Sigmoid colon (tissue), 7 donors: ENCODE data around the gene TMSB10. TPM values are rescaled to one million over a fixed set of nuclear protein-coding genes. Genes with fewer than 3 reads are reported as not detected.

Experiments used
- DNase-seq: peaks from one replicate; pipeline ENCODE4 v3.0.0-alpha.2; 2019
- H3K27ac ChIP-seq, 4 donors: fragments of 200-600 bp; sonication (generic); one replicate each; pipeline ENCODE4 v1.5.1; 2016 to 2019; ENCODE audit warnings: mild to moderate bottlenecking in 1 of 4
- H3K27me3 ChIP-seq, 3 donors: fragments of 200-600 bp; sonication (generic); one replicate each; pipeline ENCODE4 v1.5.1; 2019; ENCODE audit warnings: mild to moderate bottlenecking in 1 of 3
- H3K36me3 ChIP-seq, 4 donors: fragments of 200-600 bp; sonication (generic); one replicate each; pipeline ENCODE4 v1.5.1; 2016 to 2019
- H3K4me1 ChIP-seq, 4 donors: fragments of 200-600 bp; sonication (generic); one replicate each; pipeline ENCODE4 v1.5.1; 2017 to 2019
- H3K4me3 ChIP-seq, 4 donors: fragments of 200-600 bp; sonication (generic); one replicate each; pipeline ENCODE4 v1.5.1; 2017 to 2019; ENCODE audit warnings: mild to moderate bottlenecking in 2 of 4, moderate library complexity in 1 of 4
- H3K9me3 ChIP-seq, 4 donors: fragments of 200-600 bp in 3 of 4; sonication (generic) in 3 of 4; one replicate each; pipeline versions ENCODE4 v1.5.1 to v1.6.1; 2013 to 2019
- EP300 ChIP-seq, 4 donors: sonication (generic); formaldehyde crosslinking; IDR thresholded peaks; one replicate each; pipeline ENCODE4 v1.6.1; 2017; ENCODE audit warnings: antibody characterized with exemption in 4 of 4
- POLR2A ChIP-seq, 2 donors: fragments of 450-650 bp; IDR thresholded peaks; one replicate each; pipeline ENCODE4 v1.6.1; 2016; ENCODE audit warnings: antibody characterized with exemption in 2 of 2, mild to moderate bottlenecking in 2 of 2, moderate library complexity in 2 of 2
- POLR2AphosphoS5 ChIP-seq, 4 donors: sonication (generic); formaldehyde crosslinking; IDR thresholded peaks; one replicate each; pipeline ENCODE4 v1.6.1; 2017; ENCODE audit warnings: antibody characterized with exemption in 4 of 4
- WGBS, 2 donors: extraction: QIAGEN DNeasy Blood & Tissue Kit; methylation state at CpG; one replicate each; pipeline ENCODE4 v1.1.7; 2013; 5-methylcytosine and 5-hydroxymethylcytosine counted together
- intact Hi-C: fragments of 100-400 bp; cut with DNase I; formaldehyde crosslinking; loops from one replicate; pipeline ENCODE4 v1.15.1; 2023
- polyA plus RNA-seq, 3 donors: library from polyadenylated mRNA; stranded (reverse); fragments of 200-250 nt; gene quantifications; one replicate each; pipeline ENCODE4 v1.2.3, GENCODE V29; 2013
- total RNA-seq, 4 donors: library from RNA; depleted of rRNA; stranded (reverse); fragments of >200 nt; gene quantifications; one replicate each; pipeline ENCODE4 v1.1.0, GENCODE V29; 2016
- TF ChIP-seq, protein P1 (sequence below), 4 experiments: fragments of 450-650 bp in 3 of 4; fragments of 200-600 bp in 1 of 4; IDR thresholded peaks; one replicate each; pipeline ENCODE4 v1.5.1; 2016 to 2019; ENCODE audit warnings: antibody characterized with exemption in 4 of 4, mild to moderate bottlenecking in 3 of 4, moderate library complexity in 2 of 4
- donor health status: healthy with polysubstance abuse.
- donor health status: Bipolar disorder and iron deficiency.
- donor health status: healthy.

TMSB10 gene
- total and polyA plus RNA-seq, 7 donors, result 1,887 to 4,314 (median 2,459) TPM

DNA sequence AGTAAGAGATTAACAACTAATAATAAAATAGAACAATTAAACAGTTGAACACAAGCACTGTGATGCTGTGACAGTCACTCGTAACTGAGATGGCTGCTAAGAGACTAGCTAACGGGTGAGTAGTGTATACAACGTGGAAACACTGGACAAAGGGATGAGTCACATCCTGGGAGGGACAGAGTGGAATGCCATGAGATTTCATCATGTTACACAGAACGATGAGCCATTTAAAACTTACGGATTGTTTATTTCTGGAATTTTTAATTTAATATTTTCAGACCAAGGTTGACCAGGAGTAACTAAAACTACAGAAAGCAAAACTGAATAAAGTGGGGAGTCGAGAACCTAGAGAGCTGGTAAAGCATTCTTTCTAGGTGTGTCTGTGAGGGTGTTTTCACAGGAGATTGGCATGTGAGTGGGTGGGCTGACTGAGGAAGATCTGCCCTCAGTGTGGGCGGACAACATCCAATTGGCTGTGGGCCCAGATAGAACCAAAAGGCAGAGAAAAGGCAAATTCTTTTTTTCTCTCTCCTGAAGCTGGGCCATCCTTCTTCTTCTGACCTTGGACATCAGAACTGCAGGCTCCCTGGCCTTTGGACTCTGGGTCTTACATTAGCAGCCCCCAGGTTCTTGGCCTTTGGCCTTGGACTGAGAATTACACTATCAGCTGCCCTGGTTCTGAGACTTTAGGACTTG is 14.6 kb downstream of the TMSB10 start:
- H3K4me1 ChIP-seq, result peaks cover 0 to 11% (median 7%) of the 10 kb centered on the region in 4 donors
- DNase-seq, result peak; percentile 77
- 25 to 28% methylated on average over 7 of the region's 7 CpGs for WGBS, 2 donors
- intact Hi-C loops, result no loop called here
- H3K9me3 ChIP-seq, result no peaks in the 10 kb centered on the region
- TF ChIP-seq EP300 (IDR thresholded peaks at IDR 0.05) (no peak), POLR2AphosphoS5 (IDR thresholded peaks at IDR 0.05) (peak in 3 of 4 donors; percentile 39 to 73 (median 48))
- H3K4me3 ChIP-seq, result no peak overlapping the region
- H3K36me3 ChIP-seq, result no peaks in the 10 kb centered on the region
- H3K27me3 ChIP-seq, result no peaks in the 10 kb centered on the region
- peak overlapping the region; percentile 69 to 89 (median 76) for H3K27ac ChIP-seq

DNA sequence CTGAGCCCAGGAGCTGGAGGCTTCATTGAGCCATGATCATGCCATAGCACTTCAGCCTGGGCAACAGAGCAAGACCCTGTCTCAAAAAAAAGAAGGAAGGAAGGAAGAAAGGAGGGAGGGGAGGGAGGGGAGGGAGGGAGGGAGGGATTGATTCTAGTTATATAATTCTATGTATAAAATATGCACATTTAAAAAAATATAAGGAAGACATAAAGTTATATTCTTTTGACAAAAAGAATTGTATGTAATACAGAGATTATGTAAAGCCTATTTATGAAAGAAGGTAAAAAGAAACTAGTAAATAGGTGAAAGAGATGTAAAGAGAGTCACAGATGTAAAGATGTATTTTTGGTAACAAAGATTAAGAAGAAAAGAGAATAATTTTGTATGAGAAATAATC is 17.6 kb downstream of the TMSB10 start:
- no peaks in the 10 kb centered on the region for H3K27me3 ChIP-seq
- DNase-seq, result no peak
- intact Hi-C loops, result no loop called here
- H3K4me1 ChIP-seq, result peaks cover 0 to 29% (median 26%) of the 10 kb centered on the region in 4 donors
- no peaks in the 10 kb centered on the region for H3K9me3 ChIP-seq
- H3K4me3 ChIP-seq, result no peak overlapping the region
- H3K36me3 ChIP-seq, result no peaks in the 10 kb centered on the region
- no peak overlapping the region for H3K27ac ChIP-seq
- TF ChIP-seq, protein P1, sequence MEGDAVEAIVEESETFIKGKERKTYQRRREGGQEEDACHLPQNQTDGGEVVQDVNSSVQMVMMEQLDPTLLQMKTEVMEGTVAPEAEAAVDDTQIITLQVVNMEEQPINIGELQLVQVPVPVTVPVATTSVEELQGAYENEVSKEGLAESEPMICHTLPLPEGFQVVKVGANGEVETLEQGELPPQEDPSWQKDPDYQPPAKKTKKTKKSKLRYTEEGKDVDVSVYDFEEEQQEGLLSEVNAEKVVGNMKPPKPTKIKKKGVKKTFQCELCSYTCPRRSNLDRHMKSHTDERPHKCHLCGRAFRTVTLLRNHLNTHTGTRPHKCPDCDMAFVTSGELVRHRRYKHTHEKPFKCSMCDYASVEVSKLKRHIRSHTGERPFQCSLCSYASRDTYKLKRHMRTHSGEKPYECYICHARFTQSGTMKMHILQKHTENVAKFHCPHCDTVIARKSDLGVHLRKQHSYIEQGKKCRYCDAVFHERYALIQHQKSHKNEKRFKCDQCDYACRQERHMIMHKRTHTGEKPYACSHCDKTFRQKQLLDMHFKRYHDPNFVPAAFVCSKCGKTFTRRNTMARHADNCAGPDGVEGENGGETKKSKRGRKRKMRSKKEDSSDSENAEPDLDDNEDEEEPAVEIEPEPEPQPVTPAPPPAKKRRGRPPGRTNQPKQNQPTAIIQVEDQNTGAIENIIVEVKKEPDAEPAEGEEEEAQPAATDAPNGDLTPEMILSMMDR (IDR thresholded peaks at IDR 0.05), result no peak
- no peak for TF ChIP-seq EP300 (IDR thresholded peaks at IDR 0.05)
- no peak for TF ChIP-seq POLR2AphosphoS5 (IDR thresholded peaks at IDR 0.05)
- no peak for TF ChIP-seq POLR2A (IDR thresholded peaks at IDR 0.05)

DNA sequence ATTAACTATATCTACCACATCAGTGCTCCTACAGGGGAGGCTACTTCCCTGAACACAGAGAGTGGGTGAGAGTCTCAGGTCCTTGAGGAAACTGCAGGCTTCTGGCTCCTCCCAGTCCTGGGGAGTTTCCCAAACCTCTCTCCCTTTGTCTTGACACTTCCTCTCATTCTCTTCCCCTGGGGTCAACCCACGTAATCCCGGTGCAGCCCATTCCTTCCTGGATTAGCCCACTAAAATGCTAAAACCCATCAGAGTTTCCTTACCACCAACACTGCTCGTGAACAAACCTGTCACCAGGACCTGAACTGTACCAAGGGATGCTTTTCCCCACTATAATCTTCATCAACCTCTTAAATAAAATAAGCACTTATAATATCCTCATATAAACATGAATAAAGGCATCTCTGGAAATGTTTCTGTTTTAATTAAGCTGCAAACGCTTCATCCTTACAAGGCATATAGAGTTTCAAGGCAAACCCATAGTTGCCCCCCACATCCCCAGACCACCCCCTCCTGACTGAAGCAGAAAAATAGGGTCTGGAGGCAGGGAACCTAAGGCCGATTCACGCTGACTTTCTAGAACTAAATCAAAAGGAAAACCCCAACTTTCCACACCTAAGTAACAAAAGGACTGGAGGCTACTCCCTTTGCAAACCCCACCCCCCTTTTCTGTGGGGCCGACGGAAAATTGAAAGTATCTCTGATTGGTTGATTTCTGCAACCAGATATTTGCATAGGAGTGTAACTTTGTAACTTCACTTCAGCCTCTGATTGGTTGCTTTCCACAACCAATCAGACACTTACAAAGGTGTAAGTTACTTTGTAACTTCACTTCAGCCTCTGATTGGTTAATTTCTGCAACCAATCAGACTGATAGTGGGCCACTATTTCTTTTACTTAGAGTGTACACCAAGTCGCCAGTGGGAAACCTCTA is 19.0 kb downstream of the TMSB10 start:
- Histone ChIP-seq H3K4me3 (no peak overlapping the region), H3K4me1 (peaks cover 0 to 29% (median 26%) of the 10 kb centered on the region in 4 donors), H3K27me3 (no peaks in the 10 kb centered on the region), H3K27ac (peak overlapping the region; percentile 15 to 28 (median 22)), H3K9me3 (no peaks in the 10 kb centered on the region), H3K36me3 (no peaks in the 10 kb centered on the region)
- intact Hi-C loops, result loop anchor here (5.0 kb wide), 2 partner anchors 378 to 432 kb away; no protein-coding TSS in a partner anchor
- DNase-seq, result peak; percentile 36
- TF ChIP-seq EP300 (IDR thresholded peaks at IDR 0.05) (no peak), POLR2AphosphoS5 (IDR thresholded peaks at IDR 0.05) (peak in 2 of 4 donors; percentile 22 to 25), POLR2A (IDR thresholded peaks at IDR 0.05) (no peak)
- TF ChIP-seq, protein P1 (IDR thresholded peaks at IDR 0.05), result no peak
- WGBS, 2 donors, result 45 to 56% methylated on average over 9 of the region's 9 CpGs

DNA sequence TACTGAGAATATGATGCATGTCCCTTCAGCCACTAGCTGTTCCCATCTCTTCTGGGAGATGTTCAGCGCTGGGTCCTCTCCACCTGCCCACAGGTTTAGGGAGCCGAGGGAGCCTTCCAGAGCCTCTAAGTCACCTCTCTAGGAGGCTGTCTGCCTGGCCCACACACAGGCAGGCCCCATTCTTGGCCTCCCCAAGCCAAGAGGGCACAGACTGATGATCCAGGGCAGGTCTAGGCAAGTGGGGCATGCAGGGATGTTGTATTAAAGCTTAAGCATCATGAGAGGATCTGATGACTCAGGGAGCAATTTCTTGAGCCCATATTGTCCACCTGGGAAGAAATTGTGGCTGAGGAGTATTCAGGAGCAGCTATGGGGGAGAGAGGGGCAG is 19.9 kb downstream of the TMSB10 start:
- no peaks in the 10 kb centered on the region for H3K9me3 ChIP-seq
- H3K4me3 ChIP-seq, result no peak overlapping the region
- H3K27me3 ChIP-seq, result no peaks in the 10 kb centered on the region
- TF ChIP-seq POLR2A (IDR thresholded peaks at IDR 0.05) (no peak), POLR2AphosphoS5 (IDR thresholded peaks at IDR 0.05) (no peak), EP300 (IDR thresholded peaks at IDR 0.05) (no peak)
- TF ChIP-seq, protein P1 (IDR thresholded peaks at IDR 0.05), result no peak
- WGBS, 2 donors, result 98% methylated on average over 2 of the region's 2 CpGs
- DNase-seq, result peak; percentile 20
- intact Hi-C loops, result loop anchor here (5.0 kb wide), 2 partner anchors 377 to 433 kb away; no protein-coding TSS in a partner anchor
- H3K27ac ChIP-seq, result peak overlapping the region in 2 of 4 donors; percentile 21 to 22
- no peaks in the 10 kb centered on the region for H3K36me3 ChIP-seq
- peaks cover 0 to 25% (median 21%) of the 10 kb centered on the region in 4 donors for H3K4me1 ChIP-seq
